IMR-90 (cell line): ENCODE measurements around the gene FAXDC2. TPM values are rescaled to one million over a fixed set of nuclear protein-coding genes. Genes with fewer than 3 reads are reported as not detected.

Experiments used
- ATAC-seq: fragments of 200-7000 bp; cut with Tn5 transposase; 2 replicates; pipeline ENCODE4 v1.9.1; 2020; ENCODE audit warnings: low read depth, mild to moderate bottlenecking, moderate library complexity
- BruUV-seq: library from RNA; stranded (reverse); fragments of 400-500 nt; replicated peaks from 2 replicates; lab custom pipeline; 2021; lab: Mats Ljungman, UMichigan
- CTCF ChIA-PET: fragments of 300-600 bp; formaldehyde crosslinking; extraction: SDS; loops from one replicate; lab custom pipeline; 2021; ENCODE audit warnings: antibody characterized with exemption; lab: Yijun Ruan, JAX
- POLR2A ChIA-PET: fragments of 300-600 bp; sonication (Branson Sonifier 250); formaldehyde crosslinking; loops from one replicate; lab custom pipeline; 2022; ENCODE audit warnings: antibody characterized with exemption; ENCODE audit not compliant: unreplicated experiment; lab: Charles Lee
- DNase-seq: peaks from one replicate; pipeline ENCODE4 v3.0.0; 2013
- H2AFZ ChIP-seq: replicated peaks from 2 replicates; pipeline ENCODE3; 2013; ENCODE audit warnings: low read length, mild to moderate bottlenecking; ENCODE audit not compliant: poor library complexity
- H2AK5ac ChIP-seq: 2 replicates; pipeline ENCODE4 v1.6.1; 2013; ENCODE audit warnings: low read depth, low read length, inconsistent platforms
- H2AK9ac ChIP-seq: replicated peaks from 2 replicates; pipeline ENCODE3; 2013; ENCODE audit warnings: mild to moderate bottlenecking, low read depth, low read length, moderate library complexity; ENCODE audit not compliant: poor library complexity
- H2BK120ac ChIP-seq: 2 replicates; pipeline ENCODE4 v1.6.1; 2013; ENCODE audit warnings: low read depth, low read length, inconsistent platforms
- H2BK15ac ChIP-seq: 3 replicates; pipeline ENCODE4 v1.6.1; 2013; ENCODE audit warnings: low read depth, low read length, inconsistent platforms
- H2BK20ac ChIP-seq: 2 replicates; pipeline ENCODE4 v1.6.1; 2013; ENCODE audit warnings: low read depth, mild to moderate bottlenecking, inconsistent platforms, low read length, moderate library complexity
- H2BK5ac ChIP-seq: 2 replicates; pipeline ENCODE4 v1.6.1; 2013; ENCODE audit warnings: mild to moderate bottlenecking, low read depth, low read length, inconsistent platforms; ENCODE audit not compliant: poor library complexity, severe bottlenecking
- H3K14ac ChIP-seq: replicated peaks from 2 replicates; pipeline ENCODE4 v1.6.1; 2013; ENCODE audit warnings: low read depth, low read length, inconsistent platforms
- H3K18ac ChIP-seq: 2 replicates; pipeline ENCODE4 v1.6.1; 2013; ENCODE audit warnings: low read depth, low read length, control low read depth
- H3K23ac ChIP-seq: 2 replicates; pipeline ENCODE4 v1.6.1; 2013; ENCODE audit warnings: low read depth, low read length, inconsistent platforms
- H3K27ac ChIP-seq: 2 replicates; pipeline ENCODE4 v1.5.1; 2013; ENCODE audit warnings: mild to moderate bottlenecking, control low read depth, low read length; ENCODE audit not compliant: insufficient read depth
- H3K27me3 ChIP-seq: 2 replicates; pipeline ENCODE4 v1.6.1; 2013; ENCODE audit warnings: low read length; ENCODE audit not compliant: control insufficient read depth, insufficient read depth
- H3K36me3 ChIP-seq: 2 replicates; pipeline ENCODE4 v1.6.1; 2013; ENCODE audit warnings: low read length, mixed read lengths; ENCODE audit not compliant: control insufficient read depth, insufficient read depth
- H3K4ac ChIP-seq: 2 replicates; pipeline ENCODE4 v1.6.1; 2013; ENCODE audit warnings: low read depth, low read length, inconsistent platforms
- H3K4me1 ChIP-seq: 2 replicates; pipeline ENCODE4 v1.6.1; 2013; ENCODE audit warnings: low read length, mixed read lengths; ENCODE audit not compliant: control insufficient read depth, insufficient read depth
- H3K4me2 ChIP-seq: 2 replicates; pipeline ENCODE4 v1.6.1; 2013; ENCODE audit warnings: low read depth, mild to moderate bottlenecking, control low read depth, low read length, moderate library complexity
- H3K4me3 ChIP-seq: 2 replicates; pipeline ENCODE4 v1.5.1; 2013; ENCODE audit warnings: low read depth, mild to moderate bottlenecking, control low read depth, low read length, moderate library complexity; ENCODE audit not compliant: insufficient read depth
- H3K56ac ChIP-seq: 2 replicates; pipeline ENCODE4 v1.6.1; 2013; ENCODE audit warnings: low read length, inconsistent platforms; ENCODE audit not compliant: insufficient read depth; ENCODE audit errors: extremely low read depth
- H3K79me1 ChIP-seq, 2 experiments: 2 replicates each; pipeline ENCODE4 v1.6.1; 2013; ENCODE audit warnings: low read length in 2 of 2, inconsistent platforms in 1 of 2, low read depth in 1 of 2
- H3K9ac ChIP-seq: 2 replicates; pipeline ENCODE4 v1.6.1; 2013; ENCODE audit warnings: low read depth, low read length, control low read depth
- H3K9me1 ChIP-seq: 2 replicates; pipeline ENCODE4 v1.6.1; 2013; ENCODE audit warnings: low read length, inconsistent platforms; ENCODE audit not compliant: insufficient read depth
- H3K9me3 ChIP-seq: 2 replicates; pipeline ENCODE4 v1.6.1; 2013; ENCODE audit warnings: low read length; ENCODE audit not compliant: control insufficient read depth, insufficient read depth
- H4K20me1 ChIP-seq: 2 replicates; pipeline ENCODE4 v1.6.1; 2013; ENCODE audit warnings: low read length, inconsistent platforms; ENCODE audit not compliant: insufficient read depth
- H4K5ac ChIP-seq: 2 replicates; pipeline ENCODE4 v1.6.1; 2013; ENCODE audit warnings: mild to moderate bottlenecking, low read depth, low read length, control low read depth
- H4K8ac ChIP-seq, 2 experiments: 2 replicates each; pipeline ENCODE4 v1.6.1; 2013; ENCODE audit warnings: low read depth in 2 of 2, low read length in 2 of 2, control low read depth in 1 of 2, inconsistent platforms in 1 of 2
- H4K91ac ChIP-seq: 2 replicates; pipeline ENCODE4 v1.6.1; 2013; ENCODE audit warnings: low read depth, low read length, inconsistent platforms; ENCODE audit not compliant: insufficient read depth
- BHLHE40 ChIP-seq: fragments of 150-350 bp; IDR thresholded peaks from 2 replicates; pipeline ENCODE4 v1.6.1; 2016; ENCODE audit warnings: mild to moderate bottlenecking, low read depth, low read length
- CEBPB ChIP-seq: IDR thresholded peaks from 2 replicates; pipeline ENCODE4 v1.6.1; 2012; ENCODE audit warnings: low read depth, low read length, improper control_type of control experiment
- ELK1 ChIP-seq: fragments of 150-350 bp; IDR thresholded peaks from 2 replicates; pipeline ENCODE4 v1.6.1; 2016; ENCODE audit warnings: low read depth, mild to moderate bottlenecking, low read length, moderate library complexity, borderline replicate concordance
- FOS ChIP-seq: fragments of 150-350 bp; IDR thresholded peaks from 2 replicates; pipeline ENCODE4 v1.6.1; 2016; ENCODE audit warnings: low read depth, low read length
- NFE2L2 ChIP-seq: fragments of 150-350 bp; IDR thresholded peaks from 2 replicates; pipeline ENCODE4 v1.6.1; 2016; ENCODE audit warnings: low read depth, mild to moderate bottlenecking, low read length
- POLR2A ChIP-seq: IDR thresholded peaks from 2 replicates; pipeline ENCODE4 v1.6.1; 2012; ENCODE audit warnings: mild to moderate bottlenecking, low read depth, low read length
- RAD21 ChIP-seq: IDR thresholded peaks from 2 replicates; pipeline ENCODE4 v1.6.1; 2012; ENCODE audit warnings: low read length, improper control_type of control experiment
- RCOR1 ChIP-seq: IDR thresholded peaks from 2 replicates; pipeline ENCODE4 v1.6.1; 2012; ENCODE audit warnings: mild to moderate bottlenecking, low read length, improper control_type of control experiment; ENCODE audit not compliant: insufficient replicate concordance
- SMC3 ChIP-seq: fragments of 150-350 bp; IDR thresholded peaks from 2 replicates; pipeline ENCODE4 v1.6.1; 2016; ENCODE audit warnings: low read depth, mild to moderate bottlenecking, antibody characterized with exemption, low read length, moderate library complexity
- WGBS, 2 experiments: methylation state at CpG; one replicate each; pipeline versions ENCODE4 v1.1.5 to v1.1.7; 2013; ENCODE audit warnings: missing lambda C conversion rate in 2 of 2; ENCODE audit not compliant: insufficient read length in 1 of 2; ENCODE audit errors: extremely low coverage in 2 of 2; 5-methylcytosine and 5-hydroxymethylcytosine counted together
- dilution Hi-C: fragments of 300-500 bp; cut with HindIII; formaldehyde crosslinking; loops from one replicate; pipeline ENCODE4 v1.14.3; 2018; ENCODE audit warnings: low sequenced_read_pairs; ENCODE audit not compliant: unreplicated experiment
- in situ Hi-C: fragments of 300-500 bp; cut with MboI; formaldehyde crosslinking; loops from 3 replicates; pipeline ENCODE4 v1.14.3; 2019; ENCODE audit warnings: low sequenced_read_pairs, inconsistent platforms, mixed read lengths
- intact Hi-C: fragments of 100-400 bp; cut with micrococcal nuclease; formaldehyde crosslinking; loops from 2 replicates; pipeline ENCODE4 v1.10.0; 2022
- polyA plus RNA-seq, 3 experiments: library from polyadenylated mRNA; depleted of rRNA; stranded (reverse); fragments of >200 nt; gene quantifications; 2 replicates each; pipeline ENCODE4 v1.2.3, GENCODE V29; 2012; ENCODE audit warnings: low replicate concordance in 1 of 3
- total RNA-seq: library from RNA; depleted of rRNA; stranded (reverse); fragments of >200 nt; gene quantifications from 2 replicates; pipeline ENCODE4 v1.2.3, GENCODE V29; 2012

FAXDC2 gene
- total and polyA plus RNA-seq, 2 of the 4 experiments (the other 2 are of a cell fraction): 4.3 to 8.9 TPM

- dilution Hi-C loops: no loop called here
These were observed 12.4 kb upstream of the FAXDC2 start for GRCh38 chr5:154862766-154863165.

More at GRCh38 chr5:154862766-154863165, 12.4 kb upstream of the FAXDC2 start:
- H4K91ac ChIP-seq: no peak overlapping the region
- ATAC-seq (no peak), DNase-seq (no peak)
- H3K9me3 ChIP-seq: no peaks in the 10 kb centered on the region
- no peak overlapping the region for H2BK5ac ChIP-seq
- H3K4ac ChIP-seq: no peak overlapping the region
- no peak overlapping the region for H3K27ac ChIP-seq
- peaks cover 26% of the 10 kb centered on the region for H4K20me1 ChIP-seq
- no peak overlapping the region for H4K5ac ChIP-seq
- H3K14ac ChIP-seq: no peak overlapping the region
- no peak overlapping the region for H2AFZ ChIP-seq
- H2BK120ac ChIP-seq: no peak overlapping the region
- peaks cover 3% of the 10 kb centered on the region for H3K4me1 ChIP-seq
- intact Hi-C loops (no loop called here), in situ Hi-C loops (no loop called here)
- no peak overlapping the region for H4K8ac ChIP-seq
- no TSS peak for BruUV-seq
- 0 out of 2 replicates have a peak, but pooled peaks cover 3% of the 10 kb centered on the region for H3K9me1 ChIP-seq
- no peak overlapping the region; the same call in 1 of the 2 replicates for H3K23ac ChIP-seq
- H3K9ac ChIP-seq: no peak overlapping the region
- H3K4me3 ChIP-seq: no peak overlapping the region
- H2BK20ac ChIP-seq: no peak overlapping the region
- TF ChIP-seq NFE2L2: no peak
- TF ChIP-seq POLR2A: no peak
- TF ChIP-seq SMC3: no peak
- no peak for TF ChIP-seq FOS
- TF ChIP-seq BHLHE40: no peak
- no peak for TF ChIP-seq RAD21
- TF ChIP-seq ELK1: no peak
- no peak for TF ChIP-seq RCOR1
- TF ChIP-seq CEBPB: no peak
- H3K4me2 ChIP-seq: no peak overlapping the region; the same call in 1 of the 2 replicates
- no peak overlapping the region for H3K56ac ChIP-seq
- H3K36me3 ChIP-seq: peaks cover 13% of the 10 kb centered on the region
- no CpG with 5 or more reads among the region's 2 CpGs for WGBS, 2 experiments
- no peak overlapping the region for H3K18ac ChIP-seq
- H2AK9ac ChIP-seq: no peak overlapping the region
- H3K79me1 ChIP-seq: peaks cover 18 to 54% of the 10 kb centered on the region in 2 experiments
- CTCF ChIA-PET: interaction anchor here (1.1 kb wide), 1 partner anchor 212 kb away, joined by 3 read pairs; no protein-coding TSS in a partner anchor
- H2AK5ac ChIP-seq: no peak overlapping the region
- no peaks in the 10 kb centered on the region for H3K27me3 ChIP-seq
- POLR2A ChIA-PET: no interaction called here
- H2BK15ac ChIP-seq: no peak overlapping the region
